MM.1S (cell line): ENCODE data around the gene SLX4IP.
"Not testable (repeated sequence)": the region's sequence is repeated elsewhere in the genome, so short reads cannot be mapped to it uniquely, and the experiment has no call there.

Experiments used
- DNase-seq: peaks from one replicate; pipeline ENCODE4 v3.0.0-alpha.2; 2015
- H2AFZ ChIP-seq: fragments of 300-600 bp; sonication (generic); 2 replicates; pipeline ENCODE4 v1.6.0; 2016; ENCODE audit warnings: antibody characterized with exemption, low read length
- H3F3A ChIP-seq: fragments of 300-600 bp; sonication (generic); 2 replicates; pipeline ENCODE4 v1.6.1; 2016; ENCODE audit warnings: mild to moderate bottlenecking, antibody characterized with exemption, low read length, moderate library complexity, mixed read lengths; ENCODE audit not compliant: insufficient read depth
- H3K27ac ChIP-seq: fragments of 300-600 bp; sonication (generic); 2 replicates; pipeline ENCODE4 v1.5.1; 2016; ENCODE audit warnings: mild to moderate bottlenecking, low read length
- H3K27me3 ChIP-seq: fragments of 300-600 bp; sonication (generic); replicated peaks from 2 replicates; pipeline ENCODE4 v1.6.0; 2016; ENCODE audit warnings: low read length; ENCODE audit not compliant: insufficient read depth
- H3K36me3 ChIP-seq: fragments of 300-600 bp; sonication (generic); replicated peaks from 2 replicates; pipeline ENCODE4 v1.6.1; 2016; ENCODE audit warnings: mild to moderate bottlenecking, low read length, mixed read lengths; ENCODE audit not compliant: insufficient read depth
- H3K4me1 ChIP-seq: fragments of 300-600 bp; sonication (generic); 2 replicates; pipeline ENCODE4 v1.6.1; 2016; ENCODE audit warnings: low read length, mixed read lengths
- H3K4me2 ChIP-seq: fragments of 300-600 bp; sonication (generic); 2 replicates; pipeline ENCODE4 v1.6.0; 2016; ENCODE audit warnings: low read depth, low read length
- H3K4me3 ChIP-seq: fragments of 300-600 bp; sonication (generic); 2 replicates; pipeline ENCODE4 v1.5.1; 2016; ENCODE audit warnings: low read length, mixed read lengths
- H3K79me2 ChIP-seq: fragments of 300-600 bp; sonication (generic); 2 replicates; pipeline ENCODE4 v1.6.1; 2016; ENCODE audit warnings: mixed run types, low read length, mixed read lengths
- H3K9ac ChIP-seq: fragments of 300-600 bp; sonication (generic); 2 replicates; pipeline ENCODE4 v1.6.1; 2016; ENCODE audit warnings: low read length, mixed read lengths
- H3K9me2 ChIP-seq: fragments of 300-600 bp; sonication (generic); replicated peaks from 2 replicates; pipeline ENCODE4 v1.6.1; 2016; ENCODE audit warnings: mild to moderate bottlenecking, low read length, mixed read lengths; ENCODE audit not compliant: insufficient read depth
- H3K9me3 ChIP-seq: fragments of 300-600 bp; sonication (generic); replicated peaks from 2 replicates; pipeline ENCODE4 v1.6.1; 2016; ENCODE audit warnings: mild to moderate bottlenecking, low read length, mixed read lengths; ENCODE audit not compliant: insufficient read depth
- H4K20me1 ChIP-seq: fragments of 300-600 bp; sonication (generic); 2 replicates; pipeline ENCODE4 v1.6.1; 2016; ENCODE audit warnings: mild to moderate bottlenecking, low read length, moderate library complexity, mixed read lengths; ENCODE audit not compliant: insufficient read depth
- EZH2 ChIP-seq: fragments of 300-600 bp; sonication (generic); optimal IDR thresholded peaks from 2 replicates; pipeline ENCODE3; 2017; ENCODE audit warnings: low read depth, mild to moderate bottlenecking, antibody characterized with exemption, low read length, mixed read lengths
- EZH2phosphoT487 ChIP-seq: fragments of 300-600 bp; sonication (generic); IDR thresholded peaks from 2 replicates; pipeline ENCODE4 v1.6.1; 2018; ENCODE audit warnings: antibody characterized with exemption, low read length
- TF ChIP-seq, protein P1 (sequence below): fragments of 300-600 bp; sonication (generic); IDR thresholded peaks from 2 replicates; pipeline ENCODE4 v1.5.1; 2016; ENCODE audit warnings: antibody characterized with exemption, low read length, mixed read lengths

Gene SLX4IP

DNA sequence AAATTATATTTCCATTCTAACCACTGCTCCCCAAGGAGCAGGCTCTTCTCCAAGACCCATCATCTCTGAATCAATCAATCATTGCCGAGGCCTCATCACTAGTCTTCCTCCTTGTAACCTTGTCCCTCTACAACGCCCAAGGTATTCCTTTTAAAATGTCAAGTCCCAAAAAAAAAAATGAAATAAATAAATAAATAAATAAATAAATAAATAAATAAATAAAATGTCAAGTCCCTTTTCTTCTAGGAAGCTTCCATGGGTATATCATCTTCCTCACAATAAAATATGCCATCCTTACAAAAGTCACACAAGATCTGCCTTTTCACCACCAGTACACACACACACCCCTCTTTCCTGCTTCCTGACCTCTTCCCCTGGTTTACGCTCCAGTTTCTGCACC lies 181.1 kb downstream of the SLX4IP start:
- Histone ChIP-seq H2AFZ (no peak overlapping the region), H3K9me2 (no peaks in the 10 kb centered on the region), H3K27me3 (no peaks in the 10 kb centered on the region), H3K4me1 (no peaks in the 10 kb centered on the region), H4K20me1 (no peaks in the 10 kb centered on the region), H3K9me3 (no peaks in the 10 kb centered on the region), H3K27ac (no peak overlapping the region), H3F3A (no peaks in the 10 kb centered on the region), H3K4me2 (no peak overlapping the region), H3K9ac (no peak overlapping the region), H3K79me2 (no peaks in the 10 kb centered on the region), H3K4me3 (no peak overlapping the region), H3K36me3 (no peaks in the 10 kb centered on the region)
- no peak for DNase-seq
- TF ChIP-seq, protein P1, sequence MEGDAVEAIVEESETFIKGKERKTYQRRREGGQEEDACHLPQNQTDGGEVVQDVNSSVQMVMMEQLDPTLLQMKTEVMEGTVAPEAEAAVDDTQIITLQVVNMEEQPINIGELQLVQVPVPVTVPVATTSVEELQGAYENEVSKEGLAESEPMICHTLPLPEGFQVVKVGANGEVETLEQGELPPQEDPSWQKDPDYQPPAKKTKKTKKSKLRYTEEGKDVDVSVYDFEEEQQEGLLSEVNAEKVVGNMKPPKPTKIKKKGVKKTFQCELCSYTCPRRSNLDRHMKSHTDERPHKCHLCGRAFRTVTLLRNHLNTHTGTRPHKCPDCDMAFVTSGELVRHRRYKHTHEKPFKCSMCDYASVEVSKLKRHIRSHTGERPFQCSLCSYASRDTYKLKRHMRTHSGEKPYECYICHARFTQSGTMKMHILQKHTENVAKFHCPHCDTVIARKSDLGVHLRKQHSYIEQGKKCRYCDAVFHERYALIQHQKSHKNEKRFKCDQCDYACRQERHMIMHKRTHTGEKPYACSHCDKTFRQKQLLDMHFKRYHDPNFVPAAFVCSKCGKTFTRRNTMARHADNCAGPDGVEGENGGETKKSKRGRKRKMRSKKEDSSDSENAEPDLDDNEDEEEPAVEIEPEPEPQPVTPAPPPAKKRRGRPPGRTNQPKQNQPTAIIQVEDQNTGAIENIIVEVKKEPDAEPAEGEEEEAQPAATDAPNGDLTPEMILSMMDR: no peak
- TF ChIP-seq EZH2phosphoT487: no peak
- no peak for TF ChIP-seq EZH2

DNA sequence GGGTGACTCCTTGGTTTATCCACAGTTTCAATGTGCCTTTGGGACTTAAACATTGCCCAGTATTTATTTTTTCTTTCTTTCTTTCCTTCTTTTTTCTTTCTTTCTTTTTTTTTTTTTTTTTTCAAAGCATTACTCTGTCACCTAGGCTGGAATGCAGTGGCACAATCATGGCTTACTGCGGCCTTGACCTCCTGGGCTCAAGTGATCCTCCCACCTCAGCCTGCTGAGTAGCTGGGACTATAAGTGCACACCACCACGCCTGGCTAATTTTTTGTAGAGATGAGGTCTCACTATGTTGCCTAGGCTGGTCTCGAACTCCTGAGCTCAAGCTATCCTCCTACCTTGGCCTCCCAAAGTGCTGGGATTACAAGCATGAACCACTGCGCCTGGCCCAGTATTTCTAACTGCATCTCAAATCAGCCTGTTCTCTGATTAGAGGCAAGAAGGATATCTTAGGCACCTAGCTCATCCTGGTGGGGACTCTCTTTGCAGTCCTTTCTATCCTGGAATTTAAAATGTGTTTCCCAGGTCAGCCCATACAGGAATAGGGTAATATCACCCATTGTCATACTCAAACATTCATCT lies 182.5 kb downstream of the SLX4IP start:
- not testable (repeated sequence) for H3K9ac ChIP-seq, H4K20me1 ChIP-seq, H3K9me2 ChIP-seq, H3F3A ChIP-seq, H3K9me3 ChIP-seq, H3K27ac ChIP-seq, H3K4me3 ChIP-seq, H2AFZ ChIP-seq, H3K27me3 ChIP-seq, H3K4me1 ChIP-seq, H3K79me2 ChIP-seq, DNase-seq, H3K36me3 ChIP-seq, H3K4me2 ChIP-seq

DNA sequence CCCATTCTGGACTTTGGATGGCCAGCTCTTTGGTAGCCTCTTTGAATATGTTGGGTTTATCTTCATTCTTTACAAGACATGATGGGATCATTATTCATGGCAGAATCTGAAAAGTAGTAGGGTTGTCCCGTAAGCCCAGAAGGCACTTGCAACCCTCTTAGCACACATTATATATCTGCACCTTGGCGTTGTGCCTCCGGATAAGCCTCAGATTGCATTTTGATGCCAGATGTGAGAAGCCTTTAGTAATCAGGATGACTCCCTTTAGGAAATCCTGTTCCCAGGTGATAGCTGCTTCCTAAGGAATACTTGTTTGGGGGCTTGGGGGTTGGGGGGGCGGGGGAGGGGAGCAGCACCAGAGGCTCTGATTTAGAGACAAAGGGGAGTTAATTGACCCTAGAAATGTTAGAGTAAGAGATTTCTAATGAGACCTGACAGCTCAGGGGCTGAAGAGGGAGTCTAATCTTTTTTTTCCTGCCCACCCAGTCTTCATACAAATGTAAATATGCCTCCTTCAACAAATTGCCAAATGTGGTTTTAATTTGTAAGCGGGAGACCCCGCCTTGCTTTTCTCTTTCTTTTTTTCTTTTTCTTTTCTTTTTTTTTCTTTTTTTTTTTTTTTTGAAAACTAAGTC lies 183.6 kb downstream of the SLX4IP start:
- no peaks in the 10 kb centered on the region for H3F3A ChIP-seq
- H3K4me2 ChIP-seq: no peak overlapping the region
- H3K79me2 ChIP-seq: no peaks in the 10 kb centered on the region
- H3K9me2 ChIP-seq: no peaks in the 10 kb centered on the region
- H4K20me1 ChIP-seq: no peaks in the 10 kb centered on the region
- H3K9me3 ChIP-seq: no peaks in the 10 kb centered on the region
- H3K27ac ChIP-seq: no peak overlapping the region
- DNase-seq: no peak
- H3K36me3 ChIP-seq: no peaks in the 10 kb centered on the region
- H3K27me3 ChIP-seq: no peaks in the 10 kb centered on the region
- H3K4me3 ChIP-seq: no peak overlapping the region
- no peak overlapping the region for H2AFZ ChIP-seq
- TF ChIP-seq EZH2 (no peak), EZH2phosphoT487 (no peak)
- TF ChIP-seq, protein P1: no peak
- H3K4me1 ChIP-seq: no peaks in the 10 kb centered on the region
- no peak overlapping the region for H3K9ac ChIP-seq

DNA sequence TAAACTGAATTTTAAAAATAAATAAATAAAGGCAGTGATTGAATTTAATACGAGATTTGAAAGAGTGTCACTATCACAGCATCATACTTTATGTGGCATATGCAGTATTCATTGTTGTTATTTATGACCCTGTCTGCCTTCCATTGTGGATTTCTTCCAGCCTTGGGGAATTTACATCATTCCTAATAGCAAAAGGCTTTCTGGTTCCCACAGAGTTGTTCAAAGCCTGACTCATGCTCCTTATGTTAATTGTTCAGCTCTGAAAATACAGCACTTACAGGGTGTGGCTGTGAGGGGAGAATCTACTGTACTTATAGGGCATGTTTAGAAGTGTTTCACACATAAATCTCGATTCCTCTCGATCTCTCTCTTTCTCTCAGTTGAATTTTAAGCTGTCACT lies 184.3 kb downstream of the SLX4IP start:
- H3K9me3 ChIP-seq: no peaks in the 10 kb centered on the region
- H4K20me1 ChIP-seq: no peaks in the 10 kb centered on the region
- H3K4me3 ChIP-seq: no peak overlapping the region
- H3K4me2 ChIP-seq: no peak overlapping the region
- H3K27ac ChIP-seq: no peak overlapping the region
- no peaks in the 10 kb centered on the region for H3K4me1 ChIP-seq
- H3K9me2 ChIP-seq: no peaks in the 10 kb centered on the region
- H3K9ac ChIP-seq: no peak overlapping the region
- TF ChIP-seq EZH2: no peak
- TF ChIP-seq EZH2phosphoT487: no peak
- TF ChIP-seq, protein P1: no peak
- no peak overlapping the region for H2AFZ ChIP-seq
- H3F3A ChIP-seq: no peaks in the 10 kb centered on the region
- no peaks in the 10 kb centered on the region for H3K36me3 ChIP-seq
- H3K27me3 ChIP-seq: no peaks in the 10 kb centered on the region
- no peak for DNase-seq
- no peaks in the 10 kb centered on the region for H3K79me2 ChIP-seq
